ENCODE measurements around the gene BORCS5.
A peak's percentile ranks its signal among the peaks of the same experiment; 100 is the strongest.
"Not testable (repeated sequence)": the region's sequence is repeated elsewhere in the genome, so short reads cannot be mapped to it uniquely, and the experiment has no call there.

BORCS5 gene

GRCh38 chr12:12392413-12392812 lies 35.5 kb downstream of the BORCS5 start:
- no peak for DNase-seq (ENCODE audit: low spot score)

- DNase-seq (ENCODE audit: low spot score): no peak
Observed at GRCh38 chr12:12393171-12393570, 36.3 kb downstream of the BORCS5 start.

- DNase-seq (ENCODE audit: low spot score): no peak
Observed at GRCh38 chr12:12396694-12397093, 39.8 kb downstream of the BORCS5 start.

- DNase-seq (ENCODE audit: low spot score): no peak
Observed at GRCh38 chr12:12397184-12397583, 40.3 kb downstream of the BORCS5 start.

- DNase-seq (ENCODE audit: low spot score): peak; percentile 92
Observed at GRCh38 chr12:12398026-12398859, 41.4 kb downstream of the BORCS5 start.

- no peak for DNase-seq (ENCODE audit: low spot score)
Observed at GRCh38 chr12:12399161-12399560, 42.3 kb downstream of the BORCS5 start.

GRCh38 chr12:12399776-12400305 lies 43.0 kb downstream of the BORCS5 start:
- DNase-seq (ENCODE audit: low spot score): no peak

GRCh38 chr12:12400793-12401192 lies 43.9 kb downstream of the BORCS5 start:
- DNase-seq (ENCODE audit: low spot score): no peak

GRCh38 chr12:12403264-12404248 lies 46.7 kb downstream of the BORCS5 start:
- no peak for DNase-seq (ENCODE audit: low spot score)

- no peak for DNase-seq (ENCODE audit: low spot score)
Observed at GRCh38 chr12:12404297-12404696, 47.4 kb downstream of the BORCS5 start.

- peak; percentile 23 for DNase-seq (ENCODE audit: low spot score)
Observed at GRCh38 chr12:12405882-12406281, 49.0 kb downstream of the BORCS5 start.

- DNase-seq (ENCODE audit: low spot score): no peak
Observed at GRCh38 chr12:12406762-12407161, 49.9 kb downstream of the BORCS5 start.

- DNase-seq (ENCODE audit: low spot score): no peak
Observed at GRCh38 chr12:12408265-12408690, 51.4 kb downstream of the BORCS5 start.

GRCh38 chr12:12409337-12409736 lies 52.5 kb downstream of the BORCS5 start:
- not testable (repeated sequence) for DNase-seq (ENCODE audit: low spot score)

- no peak for DNase-seq (ENCODE audit: low spot score)
Observed at GRCh38 chr12:12415886-12416285, 59.0 kb downstream of the BORCS5 start.

- DNase-seq (ENCODE audit: low spot score): not testable (repeated sequence)
Observed at GRCh38 chr12:12419165-12419564, 62.3 kb downstream of the BORCS5 start.

- no peak for DNase-seq (ENCODE audit: low spot score)
Observed at GRCh38 chr12:12423367-12423766, 66.5 kb downstream of the BORCS5 start.

- no peak for DNase-seq (ENCODE audit: low spot score)
Observed at GRCh38 chr12:12425001-12425400, 68.1 kb downstream of the BORCS5 start.

- DNase-seq (ENCODE audit: low spot score): peak; percentile 38
Observed at GRCh38 chr12:12425616-12426015, 68.7 kb downstream of the BORCS5 start.

- no peak for DNase-seq (ENCODE audit: low spot score)
Observed at GRCh38 chr12:12427568-12427967, 70.7 kb downstream of the BORCS5 start.

GRCh38 chr12:12428047-12428446 lies 71.2 kb downstream of the BORCS5 start:
- DNase-seq (ENCODE audit: low spot score): no peak

- DNase-seq (ENCODE audit: low spot score): no peak
Observed at GRCh38 chr12:12428961-12429657, 72.2 kb downstream of the BORCS5 start.

Data from AG20443 (cell line).